22Rv1 (cell line): ENCODE measurements around the gene BACH1.

Source experiments
- H3K27ac ChIP-seq: fragments of 450-650 bp; 2 replicates; pipeline ENCODE4 v1.5.1; 2017
- ZFX ChIP-seq: fragments of 450-650 bp; IDR thresholded peaks from 2 replicates; pipeline ENCODE4 v1.6.1; 2017; ENCODE audit warnings: antibody characterized with exemption, borderline replicate concordance
- TF ChIP-seq, protein P1 (sequence below): fragments of 450-650 bp; IDR thresholded peaks from 2 replicates; pipeline ENCODE4 v1.5.1; 2017; ENCODE audit warnings: mild to moderate bottlenecking

The BACH1 gene

DNA sequence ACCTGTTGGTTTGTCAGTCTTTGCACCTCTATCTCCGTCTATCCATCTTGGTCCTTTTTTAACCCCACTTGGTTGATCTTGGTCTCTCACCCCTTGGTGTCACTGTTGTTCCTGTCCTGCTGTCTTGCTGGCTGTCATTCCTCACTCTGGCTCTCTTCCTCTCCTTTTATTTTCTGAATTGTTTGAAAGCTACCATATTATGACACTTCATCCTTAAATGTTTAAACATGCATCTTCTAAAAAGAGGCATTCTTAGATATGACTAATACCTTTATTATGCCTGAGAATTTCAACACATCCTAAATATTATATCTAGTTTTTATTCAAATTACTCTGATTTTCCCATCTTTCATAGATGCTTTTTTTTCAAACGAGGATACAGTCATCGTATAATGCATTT, 37.0 kb downstream of the BACH1 start:
- H3K27ac ChIP-seq, result no peak overlapping the region
- TF ChIP-seq, protein P1, sequence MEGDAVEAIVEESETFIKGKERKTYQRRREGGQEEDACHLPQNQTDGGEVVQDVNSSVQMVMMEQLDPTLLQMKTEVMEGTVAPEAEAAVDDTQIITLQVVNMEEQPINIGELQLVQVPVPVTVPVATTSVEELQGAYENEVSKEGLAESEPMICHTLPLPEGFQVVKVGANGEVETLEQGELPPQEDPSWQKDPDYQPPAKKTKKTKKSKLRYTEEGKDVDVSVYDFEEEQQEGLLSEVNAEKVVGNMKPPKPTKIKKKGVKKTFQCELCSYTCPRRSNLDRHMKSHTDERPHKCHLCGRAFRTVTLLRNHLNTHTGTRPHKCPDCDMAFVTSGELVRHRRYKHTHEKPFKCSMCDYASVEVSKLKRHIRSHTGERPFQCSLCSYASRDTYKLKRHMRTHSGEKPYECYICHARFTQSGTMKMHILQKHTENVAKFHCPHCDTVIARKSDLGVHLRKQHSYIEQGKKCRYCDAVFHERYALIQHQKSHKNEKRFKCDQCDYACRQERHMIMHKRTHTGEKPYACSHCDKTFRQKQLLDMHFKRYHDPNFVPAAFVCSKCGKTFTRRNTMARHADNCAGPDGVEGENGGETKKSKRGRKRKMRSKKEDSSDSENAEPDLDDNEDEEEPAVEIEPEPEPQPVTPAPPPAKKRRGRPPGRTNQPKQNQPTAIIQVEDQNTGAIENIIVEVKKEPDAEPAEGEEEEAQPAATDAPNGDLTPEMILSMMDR, result peak; percentile 13; the same call in 1 of the 2 replicates
- TF ChIP-seq ZFX, result no peak

DNA sequence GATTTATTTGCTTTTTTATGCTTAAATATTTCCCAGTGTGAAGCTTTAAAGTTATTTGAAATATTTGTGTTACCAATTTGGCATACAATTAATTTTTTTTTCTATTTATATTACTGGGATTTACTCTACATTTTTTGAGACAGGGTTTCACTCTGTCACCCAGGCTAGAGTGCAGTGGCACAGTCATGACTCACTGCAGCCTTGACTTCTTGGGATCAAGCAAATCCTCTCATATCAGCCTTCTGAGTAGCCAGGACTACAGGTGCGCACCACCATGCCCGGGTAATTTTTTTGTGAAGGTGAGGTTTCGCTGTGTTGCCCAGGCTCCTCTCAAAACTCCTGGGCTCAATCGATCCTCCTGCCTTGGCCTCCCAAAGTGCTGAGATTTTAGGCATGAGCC, 39.5 kb downstream of the BACH1 start:
- H3K27ac ChIP-seq, result no peak overlapping the region
- no peak for TF ChIP-seq ZFX
- TF ChIP-seq, protein P1, result no peak

DNA sequence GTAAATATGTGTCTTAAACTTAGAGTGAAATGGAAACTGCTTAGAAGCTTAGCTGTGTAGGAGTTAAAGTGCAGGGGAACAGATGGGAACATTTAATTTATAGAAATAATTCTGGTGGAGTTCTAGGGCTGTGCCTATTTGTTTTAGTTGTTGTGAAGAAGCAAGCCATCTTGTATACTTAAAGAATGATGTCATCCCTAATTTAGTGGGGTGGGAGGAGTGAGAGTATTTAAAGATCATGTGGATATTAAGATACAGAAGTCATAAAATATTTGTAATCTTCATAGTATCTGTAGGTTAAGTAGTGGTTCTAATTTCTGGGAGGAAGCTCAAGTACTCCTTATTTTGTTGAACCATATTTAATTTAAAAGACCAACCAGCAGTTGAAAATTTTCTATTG, 41.5 kb downstream of the BACH1 start:
- TF ChIP-seq, protein P1, result no peak
- TF ChIP-seq ZFX, result no peak
- H3K27ac ChIP-seq, result no peak overlapping the region

DNA sequence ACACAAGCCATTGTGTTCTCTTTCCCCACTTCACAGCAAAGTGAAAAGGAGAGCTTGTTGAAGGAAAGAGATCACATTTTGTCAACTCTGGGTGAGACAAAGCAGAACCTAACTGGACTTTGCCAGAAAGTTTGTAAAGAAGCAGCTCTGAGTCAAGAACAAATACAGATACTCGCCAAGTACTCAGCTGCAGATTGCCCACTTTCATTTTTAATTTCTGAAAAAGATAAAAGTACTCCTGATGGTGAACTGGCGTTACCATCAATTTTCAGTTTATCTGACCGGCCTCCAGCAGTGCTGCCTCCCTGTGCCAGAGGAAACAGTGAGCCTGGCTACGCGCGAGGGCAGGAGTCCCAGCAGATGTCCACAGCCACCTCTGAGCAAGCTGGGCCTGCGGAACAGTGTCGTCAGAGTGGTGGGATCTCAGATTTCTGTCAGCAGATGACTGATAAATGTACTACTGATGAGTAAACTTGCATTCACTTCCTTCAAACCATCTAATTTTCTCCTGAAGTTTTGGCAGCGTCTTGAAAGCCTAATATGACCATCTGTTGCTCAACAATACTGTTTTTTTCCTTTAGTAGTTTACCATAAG, 43.7 kb downstream of the BACH1 start:
- H3K27ac ChIP-seq, result no peak overlapping the region
- TF ChIP-seq ZFX, result no peak
- TF ChIP-seq, protein P1, result no peak

DNA sequence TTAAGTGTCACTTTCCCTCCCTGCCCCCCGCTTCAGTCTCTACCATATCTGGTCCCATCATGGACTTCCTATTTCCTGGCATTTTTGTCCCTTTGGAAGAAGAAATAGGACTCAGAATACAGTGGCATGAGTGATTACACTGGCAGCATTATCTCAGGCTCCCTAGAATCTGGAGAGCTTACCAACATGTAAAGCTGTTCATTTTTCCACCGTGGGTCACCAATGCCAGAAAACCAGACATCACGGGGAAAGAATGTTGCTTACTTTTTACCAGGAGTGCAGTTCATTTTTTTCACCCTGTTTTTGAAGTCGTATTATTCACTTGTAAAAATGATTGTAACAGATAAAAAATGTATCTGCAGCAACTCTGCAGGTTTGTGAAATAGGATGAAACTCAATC, 44.8 kb downstream of the BACH1 start:
- H3K27ac ChIP-seq, result no peak overlapping the region
- TF ChIP-seq ZFX, result no peak
- TF ChIP-seq, protein P1, result no peak

DNA sequence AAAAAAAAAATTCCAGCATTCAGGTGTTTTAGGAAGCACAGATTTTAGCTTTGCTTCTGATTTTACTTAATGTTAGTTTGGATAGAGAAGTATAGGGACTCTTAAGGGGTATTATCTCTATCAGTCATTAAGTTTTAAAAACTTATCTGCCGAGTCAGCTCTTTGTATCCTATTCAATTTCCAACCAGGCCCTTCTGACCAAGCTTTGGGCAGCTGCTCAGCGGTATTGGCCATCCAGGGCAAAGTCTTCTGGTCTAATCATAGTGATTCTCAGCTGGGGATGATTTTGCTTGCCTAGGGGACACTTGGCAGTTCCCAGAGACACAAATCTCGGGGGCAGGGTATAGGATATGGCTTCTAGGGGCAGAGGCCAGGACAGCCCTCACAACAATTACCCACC, 47.6 kb downstream of the BACH1 start:
- no peak overlapping the region for H3K27ac ChIP-seq
- no peak for TF ChIP-seq ZFX
- TF ChIP-seq, protein P1, result no peak

DNA sequence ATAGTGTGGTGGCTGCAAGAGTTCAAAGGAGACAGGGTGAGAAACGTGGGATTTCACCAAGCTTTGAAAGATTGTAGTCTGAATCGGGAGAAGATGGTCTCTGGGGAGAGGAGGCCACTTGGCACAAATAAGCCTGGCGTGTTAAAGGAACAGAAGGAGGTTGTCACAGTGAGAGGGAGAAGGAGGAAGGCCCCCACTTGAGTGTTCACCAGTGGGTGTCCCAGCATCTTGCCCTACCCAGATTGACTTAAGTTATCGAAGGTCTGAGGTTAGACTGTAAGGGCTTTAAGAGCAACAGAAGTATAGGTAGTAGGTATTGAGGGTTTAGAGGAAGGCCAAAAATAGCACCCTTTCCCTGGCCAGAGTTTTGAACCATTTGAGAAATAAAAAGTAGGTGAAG, 48.0 kb downstream of the BACH1 start:
- no peak overlapping the region for H3K27ac ChIP-seq
- no peak for TF ChIP-seq ZFX
- TF ChIP-seq, protein P1, result no peak
